A673 (cell line): ENCODE results near the gene STK33. TPM values are rescaled to one million over a fixed set of nuclear protein-coding genes. Genes with fewer than 3 reads are reported as not detected.

ENCODE experiments used
- BruUV-seq: library from RNA; stranded (reverse); fragments of 400-500 nt; replicated peaks from 2 replicates; lab custom pipeline; 2021; lab: Mats Ljungman, UMichigan
- CTCF ChIA-PET: fragments of 300-600 bp; sonication (Branson Sonifier 250); formaldehyde crosslinking; loops from one replicate; lab custom pipeline; 2022; ENCODE audit warnings: antibody characterized with exemption; lab: Charles Lee
- POLR2A ChIA-PET: fragments of 300-600 bp; sonication (Branson Sonifier 250); formaldehyde crosslinking; loops from one replicate; lab custom pipeline; 2022; ENCODE audit warnings: antibody characterized with exemption; ENCODE audit not compliant: low non-redundant PET; lab: Charles Lee
- DNase-seq: peaks from one replicate; pipeline ENCODE4 v3.0.0-alpha.2; 2015; ENCODE audit warnings: low spot score
- H3K27ac ChIP-seq: fragments of 200-600 bp; sonication (generic); 2 replicates; pipeline ENCODE4 v1.5.1; 2016; ENCODE audit warnings: mixed run types, low read depth, mild to moderate bottlenecking, mixed read lengths, antibody characterized with exemption, low read length; ENCODE audit not compliant: poor library complexity, severe bottlenecking
- H3K27me3 ChIP-seq: fragments of 200-600 bp; sonication (generic); replicated peaks from 2 replicates; pipeline ENCODE4 v1.6.1; 2017; ENCODE audit warnings: mixed run types, low read depth, mild to moderate bottlenecking, mixed read lengths, antibody characterized with exemption, low read length; ENCODE audit not compliant: insufficient read depth, poor library complexity
- H3K36me3 ChIP-seq: fragments of 200-600 bp; sonication (generic); 2 replicates; pipeline ENCODE4 v1.6.1; 2016; ENCODE audit warnings: mixed run types, mild to moderate bottlenecking, mixed read lengths, antibody characterized with exemption, low read length; ENCODE audit not compliant: insufficient read depth, poor library complexity, severe bottlenecking
- H3K4me1 ChIP-seq: fragments of 200-600 bp; sonication (generic); 2 replicates; pipeline ENCODE4 v1.6.1; 2017; ENCODE audit warnings: mixed run types, mild to moderate bottlenecking, mixed read lengths, antibody characterized with exemption, low read length; ENCODE audit not compliant: insufficient read depth, poor library complexity, severe bottlenecking
- H3K4me3 ChIP-seq: fragments of 200-600 bp; sonication (generic); 2 replicates; pipeline ENCODE4 v1.5.1; 2016; ENCODE audit warnings: low read depth, mixed run types, mild to moderate bottlenecking, mixed read lengths, low read length; ENCODE audit not compliant: poor library complexity, severe bottlenecking
- H3K9me3 ChIP-seq: fragments of 200-600 bp; sonication (generic); 2 replicates; pipeline ENCODE4 v1.6.1; 2016; ENCODE audit warnings: mixed run types, low read depth, mild to moderate bottlenecking, mixed read lengths, antibody characterized with exemption, low read length; ENCODE audit not compliant: poor library complexity, severe bottlenecking
- EZH2 ChIP-seq: fragments of 200-600 bp; sonication (generic); IDR thresholded peaks from 2 replicates; pipeline ENCODE4 v1.6.1; 2017; ENCODE audit warnings: borderline replicate concordance, low read depth, mild to moderate bottlenecking, mixed read lengths, antibody characterized with exemption, low read length; ENCODE audit not compliant: poor library complexity, severe bottlenecking
- intact Hi-C: fragments of 100-400 bp; cut with micrococcal nuclease; formaldehyde crosslinking; loops from one replicate; pipeline ENCODE4 v1.10.0; 2022; ENCODE audit not compliant: unreplicated experiment
- total RNA-seq: library from RNA; stranded (reverse); gene quantifications from 2 replicates; pipeline ENCODE4 v1.2.3, GENCODE V29; 2021
- TF ChIP-seq, protein P1 (sequence below): fragments of 300-800, 200-600 bp; sonication (generic); conservative IDR thresholded peaks from 2 replicates; pipeline ENCODE4 v1.5.1; 2017; ENCODE audit warnings: low read depth, mild to moderate bottlenecking, antibody characterized with exemption, low read length, moderate library complexity, mixed read lengths

The STK33 gene
- total RNA-seq, 1 experiment from 2014 or later = not detected

GRCh38 chr11:8373519-8374432 lies 220.3 kb downstream of the STK33 start:
- Histone ChIP-seq H3K36me3 (no peaks in the 10 kb centered on the region), H3K27ac (no peak overlapping the region), H3K4me1 (no peaks in the 10 kb centered on the region), H3K9me3 (no peaks in the 10 kb centered on the region), H3K27me3 (peaks cover 11% of the 10 kb centered on the region), H3K4me3 (no peak overlapping the region)
- TF ChIP-seq, protein P1, sequence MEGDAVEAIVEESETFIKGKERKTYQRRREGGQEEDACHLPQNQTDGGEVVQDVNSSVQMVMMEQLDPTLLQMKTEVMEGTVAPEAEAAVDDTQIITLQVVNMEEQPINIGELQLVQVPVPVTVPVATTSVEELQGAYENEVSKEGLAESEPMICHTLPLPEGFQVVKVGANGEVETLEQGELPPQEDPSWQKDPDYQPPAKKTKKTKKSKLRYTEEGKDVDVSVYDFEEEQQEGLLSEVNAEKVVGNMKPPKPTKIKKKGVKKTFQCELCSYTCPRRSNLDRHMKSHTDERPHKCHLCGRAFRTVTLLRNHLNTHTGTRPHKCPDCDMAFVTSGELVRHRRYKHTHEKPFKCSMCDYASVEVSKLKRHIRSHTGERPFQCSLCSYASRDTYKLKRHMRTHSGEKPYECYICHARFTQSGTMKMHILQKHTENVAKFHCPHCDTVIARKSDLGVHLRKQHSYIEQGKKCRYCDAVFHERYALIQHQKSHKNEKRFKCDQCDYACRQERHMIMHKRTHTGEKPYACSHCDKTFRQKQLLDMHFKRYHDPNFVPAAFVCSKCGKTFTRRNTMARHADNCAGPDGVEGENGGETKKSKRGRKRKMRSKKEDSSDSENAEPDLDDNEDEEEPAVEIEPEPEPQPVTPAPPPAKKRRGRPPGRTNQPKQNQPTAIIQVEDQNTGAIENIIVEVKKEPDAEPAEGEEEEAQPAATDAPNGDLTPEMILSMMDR = no peak
- no peak for TF ChIP-seq EZH2
- POLR2A ChIA-PET = no interaction called here
- no TSS peak for BruUV-seq
- intact Hi-C loops = no loop called here
- no peak for DNase-seq
- CTCF ChIA-PET = no interaction called here

DNA sequence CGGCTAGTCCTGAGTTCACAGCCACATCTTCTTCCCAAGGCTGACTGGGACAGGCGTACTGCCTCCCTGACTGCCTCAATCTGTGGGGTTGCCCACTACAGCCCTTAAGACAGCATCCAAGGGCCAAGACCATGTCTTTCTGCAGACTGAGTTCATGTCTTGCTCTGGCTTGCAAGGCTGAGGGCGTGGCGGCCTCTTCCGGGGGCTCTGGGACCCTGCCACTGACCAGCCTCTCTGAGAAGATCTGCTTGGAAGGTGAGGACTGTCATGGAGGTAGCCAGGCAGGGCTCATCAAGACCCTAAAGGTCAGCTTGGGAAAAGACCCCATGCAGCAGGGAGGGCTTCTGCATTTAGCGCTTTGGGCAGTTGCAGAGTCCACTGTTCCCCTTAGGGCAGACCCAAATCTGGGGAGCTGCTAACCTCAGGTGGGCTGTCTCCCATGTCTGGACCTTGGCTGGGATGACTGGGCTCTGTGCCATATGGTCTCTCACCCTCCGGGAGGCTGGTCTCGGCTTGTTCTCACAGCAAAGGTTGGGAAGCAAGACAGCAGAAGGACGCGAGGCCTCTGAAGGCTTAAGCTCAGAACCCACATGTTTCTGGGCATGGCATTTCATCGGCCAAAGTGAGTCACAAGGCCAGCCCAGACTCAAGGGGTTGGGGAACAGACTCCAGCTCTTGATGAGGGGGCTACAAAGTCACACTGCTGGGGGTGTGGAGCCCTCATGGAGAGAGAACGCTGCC lies 221.2 kb downstream of the STK33 start:
- H3K4me3 ChIP-seq = no peak overlapping the region
- H3K27ac ChIP-seq = no peak overlapping the region
- DNase-seq = no peak
- H3K27me3 ChIP-seq = peaks cover 14% of the 10 kb centered on the region
- no TSS peak for BruUV-seq
- no peaks in the 10 kb centered on the region for H3K9me3 ChIP-seq
- H3K4me1 ChIP-seq = no peaks in the 10 kb centered on the region
- H3K36me3 ChIP-seq = no peaks in the 10 kb centered on the region
- intact Hi-C loops = no loop called here
- CTCF ChIA-PET = no interaction called here
- POLR2A ChIA-PET = no interaction called here
- TF ChIP-seq, protein P1 = no peak
- no peak for TF ChIP-seq EZH2

GRCh38 chr11:8371516-8371884 lies 222.5 kb downstream of the STK33 start:
- CTCF ChIA-PET = no interaction called here
- no peak overlapping the region for H3K4me3 ChIP-seq

More at GRCh38 chr11:8371516-8371884, 222.5 kb downstream of the STK33 start:
- no TSS peak for BruUV-seq
- TF ChIP-seq EZH2 = no peak
- TF ChIP-seq, protein P1 = no peak
- POLR2A ChIA-PET = no interaction called here
- Histone ChIP-seq H3K9me3 (no peaks in the 10 kb centered on the region), H3K36me3 (no peaks in the 10 kb centered on the region), H3K27me3 (peaks cover 7% of the 10 kb centered on the region), H3K4me1 (no peaks in the 10 kb centered on the region), H3K27ac (no peak overlapping the region)
- intact Hi-C loops = no loop called here
- no peak for DNase-seq
